Endothelial cell of hepatic sinusoid (primary cell): Measurements from ENCODE around the gene PSME4.

ENCODE experiments used
- in situ Hi-C: cut with HindIII; loops from 2 replicates; pipeline ENCODE4 v1.10.0; 2017; ENCODE audit warnings: low sequenced_read_pairs

Gene PSME4, protein sequence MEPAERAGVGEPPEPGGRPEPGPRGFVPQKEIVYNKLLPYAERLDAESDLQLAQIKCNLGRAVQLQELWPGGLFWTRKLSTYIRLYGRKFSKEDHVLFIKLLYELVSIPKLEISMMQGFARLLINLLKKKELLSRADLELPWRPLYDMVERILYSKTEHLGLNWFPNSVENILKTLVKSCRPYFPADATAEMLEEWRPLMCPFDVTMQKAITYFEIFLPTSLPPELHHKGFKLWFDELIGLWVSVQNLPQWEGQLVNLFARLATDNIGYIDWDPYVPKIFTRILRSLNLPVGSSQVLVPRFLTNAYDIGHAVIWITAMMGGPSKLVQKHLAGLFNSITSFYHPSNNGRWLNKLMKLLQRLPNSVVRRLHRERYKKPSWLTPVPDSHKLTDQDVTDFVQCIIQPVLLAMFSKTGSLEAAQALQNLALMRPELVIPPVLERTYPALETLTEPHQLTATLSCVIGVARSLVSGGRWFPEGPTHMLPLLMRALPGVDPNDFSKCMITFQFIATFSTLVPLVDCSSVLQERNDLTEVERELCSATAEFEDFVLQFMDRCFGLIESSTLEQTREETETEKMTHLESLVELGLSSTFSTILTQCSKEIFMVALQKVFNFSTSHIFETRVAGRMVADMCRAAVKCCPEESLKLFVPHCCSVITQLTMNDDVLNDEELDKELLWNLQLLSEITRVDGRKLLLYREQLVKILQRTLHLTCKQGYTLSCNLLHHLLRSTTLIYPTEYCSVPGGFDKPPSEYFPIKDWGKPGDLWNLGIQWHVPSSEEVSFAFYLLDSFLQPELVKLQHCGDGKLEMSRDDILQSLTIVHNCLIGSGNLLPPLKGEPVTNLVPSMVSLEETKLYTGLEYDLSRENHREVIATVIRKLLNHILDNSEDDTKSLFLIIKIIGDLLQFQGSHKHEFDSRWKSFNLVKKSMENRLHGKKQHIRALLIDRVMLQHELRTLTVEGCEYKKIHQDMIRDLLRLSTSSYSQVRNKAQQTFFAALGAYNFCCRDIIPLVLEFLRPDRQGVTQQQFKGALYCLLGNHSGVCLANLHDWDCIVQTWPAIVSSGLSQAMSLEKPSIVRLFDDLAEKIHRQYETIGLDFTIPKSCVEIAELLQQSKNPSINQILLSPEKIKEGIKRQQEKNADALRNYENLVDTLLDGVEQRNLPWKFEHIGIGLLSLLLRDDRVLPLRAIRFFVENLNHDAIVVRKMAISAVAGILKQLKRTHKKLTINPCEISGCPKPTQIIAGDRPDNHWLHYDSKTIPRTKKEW (N-terminal part only)

GRCh38 chr2:53970724-53971602 is at the start of gene PSME4:
Gene PSME4, minus strand, starts transcription at chr2:53970993. Its CDS starts 209 bp downstream, at chr2:53970784.
- in situ Hi-C loops: no loop called here

DNA sequence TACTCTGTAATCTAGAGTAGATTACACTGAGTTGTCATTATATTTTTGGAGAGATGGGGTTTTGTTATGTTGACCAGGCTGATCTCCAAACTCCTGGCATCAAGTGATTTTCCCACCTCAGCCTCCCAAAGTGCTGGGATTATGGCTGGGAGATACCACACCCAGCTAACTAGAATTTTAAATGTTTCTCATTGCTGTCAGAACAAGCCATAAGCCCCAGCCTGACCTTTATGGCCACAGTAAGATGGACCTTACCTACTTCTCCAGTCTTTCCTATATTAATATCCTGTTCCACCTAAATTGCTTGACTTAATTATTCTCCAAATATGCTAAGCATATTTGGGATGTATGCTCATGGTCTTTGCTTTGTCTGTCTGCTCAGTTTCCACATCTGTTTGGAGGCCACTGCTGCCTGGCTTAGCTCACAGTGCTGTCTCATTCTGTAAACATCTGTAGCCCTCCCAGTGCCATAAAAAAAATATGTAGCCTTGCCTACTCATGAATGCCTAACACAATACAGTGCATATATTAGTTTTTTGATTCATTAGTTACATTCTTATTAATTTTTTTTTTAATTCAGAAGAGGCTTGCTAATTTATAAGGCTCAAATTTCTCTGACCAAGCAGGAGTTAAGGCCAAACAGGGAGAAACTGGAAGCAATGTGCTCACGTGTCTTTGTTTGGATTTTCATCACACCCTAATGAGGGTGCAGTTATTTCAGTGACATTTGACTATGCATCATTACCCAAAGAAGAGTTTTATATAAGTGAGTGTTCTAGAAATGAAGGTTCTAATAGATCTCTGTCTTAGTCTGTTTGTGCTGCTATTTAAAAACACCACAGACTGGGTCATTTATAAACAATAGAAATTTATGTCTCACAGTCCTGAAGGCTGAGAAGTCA is 45.3 kb upstream of the PSME4 start:
- in situ Hi-C loops: no loop called here

DNA sequence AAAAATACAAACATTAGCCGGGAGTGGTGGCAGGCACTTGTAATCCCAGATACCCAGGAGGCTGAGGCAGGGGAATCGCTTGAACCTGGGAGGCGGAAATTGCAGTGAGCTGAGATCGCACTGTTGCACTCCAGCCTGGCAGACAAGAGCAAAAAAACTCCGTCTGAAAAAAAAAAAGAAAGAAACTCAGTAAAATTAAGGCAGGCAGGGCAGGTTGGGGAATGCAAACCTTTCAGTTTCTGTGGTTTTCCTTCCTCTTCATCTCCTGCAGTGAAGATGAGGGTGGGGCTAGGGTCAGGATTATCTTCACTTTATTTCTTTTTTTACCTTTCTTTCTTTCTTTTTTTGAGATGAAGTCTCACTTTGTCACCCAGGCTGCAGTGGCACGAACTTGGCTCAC is 43.2 kb upstream of the PSME4 start:
- in situ Hi-C loops: no loop called here

DNA sequence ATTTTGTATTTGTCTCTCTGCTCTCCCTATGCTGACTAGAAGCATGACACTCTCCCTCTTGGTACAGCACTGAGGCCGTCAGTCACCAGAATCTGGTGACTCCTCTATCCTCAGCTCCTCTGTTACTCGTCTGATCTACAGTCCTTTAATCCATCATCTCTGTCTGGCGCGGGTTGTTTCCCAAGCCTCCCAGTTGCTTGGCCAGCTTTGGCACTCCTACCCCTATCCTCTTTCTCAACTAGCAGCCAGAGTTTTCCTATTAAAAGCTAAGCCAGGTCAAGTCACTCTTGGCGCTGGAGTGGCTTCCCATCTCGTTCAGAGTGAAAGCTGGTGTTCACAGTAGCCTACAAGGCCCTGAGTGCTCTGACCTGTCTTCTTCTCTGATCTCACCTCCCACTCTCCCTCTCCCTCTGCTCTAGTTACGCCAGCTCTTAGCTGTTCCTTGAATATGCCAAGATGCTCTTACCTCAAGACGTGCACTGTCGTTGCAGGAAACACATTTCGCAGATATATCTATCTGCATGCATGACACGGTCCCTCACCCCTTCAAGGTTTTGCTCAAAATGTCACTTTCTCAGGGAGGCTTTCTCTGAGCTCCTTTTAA is 41.8 kb upstream of the PSME4 start:
- in situ Hi-C loops: no loop called here

GRCh38 chr2:54009549-54009948 is 38.8 kb upstream of the PSME4 start:
- in situ Hi-C loops: no loop called here

DNA sequence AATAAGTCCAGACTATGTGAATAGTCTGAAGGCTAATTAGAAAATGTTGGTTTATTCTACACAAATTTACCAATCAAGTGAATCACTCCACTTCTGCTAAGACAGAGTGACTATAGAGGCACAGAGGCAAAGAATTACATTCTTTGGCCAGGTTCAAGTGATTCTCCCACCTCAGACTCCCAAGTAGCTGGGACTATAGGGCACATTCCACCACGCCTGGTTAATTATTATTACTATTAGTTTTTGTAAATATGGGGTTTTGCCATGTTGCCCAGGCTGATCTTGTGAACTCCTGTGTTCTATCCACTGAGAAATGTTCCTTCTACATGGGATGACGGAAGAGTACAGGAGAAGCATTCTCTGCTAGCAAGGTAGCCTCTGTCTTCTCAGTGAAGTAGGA is 37.6 kb upstream of the PSME4 start:
- in situ Hi-C loops: no loop called here

DNA sequence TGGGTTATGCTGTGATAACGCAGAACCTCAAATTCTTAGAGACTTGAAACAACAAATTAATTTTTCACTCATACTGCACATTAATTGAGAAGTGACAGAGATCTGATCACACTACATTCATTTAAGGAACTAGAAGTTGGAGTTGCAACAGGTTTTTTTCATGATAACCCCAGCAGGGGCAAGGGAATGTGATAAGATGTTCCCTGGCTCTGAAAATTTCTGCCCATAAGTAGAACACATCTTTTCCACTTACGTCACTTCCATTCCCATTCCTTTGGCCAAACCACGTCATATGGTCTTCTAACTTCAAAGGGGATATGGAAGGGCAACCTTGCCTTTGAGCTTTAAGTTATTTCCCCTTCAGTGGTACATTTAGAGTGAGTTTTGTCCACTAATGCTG is 29.7 kb upstream of the PSME4 start:
- in situ Hi-C loops: no loop called here

DNA sequence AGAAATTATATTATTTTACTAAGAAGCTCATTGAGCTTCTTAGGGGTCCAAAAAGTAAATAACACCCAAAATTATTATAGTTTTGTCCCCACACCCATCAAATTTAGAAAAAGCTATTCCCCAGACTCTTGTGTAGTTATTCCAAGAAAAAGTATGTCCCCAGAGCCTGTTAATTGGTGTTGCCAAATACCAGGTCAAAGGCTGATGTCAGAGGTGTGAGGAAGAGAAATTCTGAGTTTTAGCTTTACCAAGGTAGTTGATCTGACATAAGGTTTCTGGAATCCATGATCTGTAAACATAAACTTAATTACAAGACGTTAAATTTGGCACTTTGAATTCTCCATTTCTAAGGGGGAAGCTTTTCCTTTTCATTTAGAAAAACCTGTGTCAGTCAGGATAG is 29.3 kb upstream of the PSME4 start:
- in situ Hi-C loops: no loop called here

GRCh38 chr2:53998834-53999233 is 28.0 kb upstream of the PSME4 start:
- in situ Hi-C loops: no loop called here

- in situ Hi-C loops: no loop called here
Observed at GRCh38 chr2:53994818-53995808, 24.3 kb upstream of the PSME4 start.

GRCh38 chr2:53991948-53992347 is 21.2 kb upstream of the PSME4 start:
- in situ Hi-C loops: no loop called here

DNA sequence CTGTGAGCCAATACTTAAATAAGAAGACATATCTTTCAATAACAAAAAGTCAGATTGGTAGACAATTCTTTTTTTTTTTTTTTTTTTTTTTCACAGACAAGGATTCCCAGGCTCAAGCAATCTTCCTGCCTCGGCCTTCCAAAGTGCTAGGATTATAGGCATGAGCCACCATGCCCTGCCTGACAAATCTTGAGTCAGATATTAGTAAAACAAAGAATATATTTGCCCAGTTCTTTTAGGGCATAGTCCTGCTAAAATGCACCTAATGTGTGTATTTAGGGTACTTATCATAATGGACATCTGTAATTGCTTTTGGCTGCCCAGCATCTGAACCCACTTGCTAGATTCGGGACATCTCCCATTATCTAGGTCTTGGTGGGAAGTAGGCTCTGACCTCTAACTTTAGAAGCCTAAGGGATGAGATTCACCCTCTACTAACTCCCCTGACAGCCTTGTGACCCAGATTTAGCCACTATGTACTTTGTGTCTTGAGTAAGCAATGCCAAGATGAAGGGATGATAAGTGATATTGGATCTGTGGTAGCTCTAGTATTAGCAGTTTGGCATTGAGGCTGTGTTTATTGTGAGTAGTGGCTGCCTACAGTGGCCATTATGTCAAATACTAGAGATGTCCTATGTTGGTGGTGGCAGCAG is 18.5 kb upstream of the PSME4 start:
- in situ Hi-C loops: no loop called here

DNA sequence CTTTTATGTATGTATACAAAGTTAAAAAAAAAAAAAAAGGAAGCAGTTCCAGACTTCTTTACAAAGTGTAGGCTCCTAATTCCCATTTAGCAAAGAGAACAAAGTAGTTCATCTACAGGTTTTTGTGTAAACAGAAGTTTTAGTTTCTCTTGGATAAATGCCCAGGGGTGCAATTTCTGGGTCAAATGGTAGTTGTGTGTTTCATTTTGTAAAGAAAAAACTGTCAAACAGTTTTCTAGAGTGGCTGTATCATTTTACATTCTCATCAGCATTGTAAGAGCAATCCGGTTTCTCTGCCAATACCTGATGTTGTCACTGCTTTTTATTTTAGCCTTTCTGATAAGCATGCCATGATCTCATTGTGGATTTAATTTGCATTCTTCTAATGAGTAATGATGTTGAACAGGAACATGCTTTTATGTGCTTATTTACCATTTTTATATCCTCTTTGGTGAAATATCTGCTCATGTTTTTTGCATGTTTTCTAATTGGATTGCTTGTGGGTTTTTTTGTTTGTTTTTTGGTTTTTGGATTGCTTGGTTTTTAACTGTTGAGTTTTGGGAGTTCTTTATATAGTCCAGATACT is 16.6 kb upstream of the PSME4 start:
- in situ Hi-C loops: no loop called here

DNA sequence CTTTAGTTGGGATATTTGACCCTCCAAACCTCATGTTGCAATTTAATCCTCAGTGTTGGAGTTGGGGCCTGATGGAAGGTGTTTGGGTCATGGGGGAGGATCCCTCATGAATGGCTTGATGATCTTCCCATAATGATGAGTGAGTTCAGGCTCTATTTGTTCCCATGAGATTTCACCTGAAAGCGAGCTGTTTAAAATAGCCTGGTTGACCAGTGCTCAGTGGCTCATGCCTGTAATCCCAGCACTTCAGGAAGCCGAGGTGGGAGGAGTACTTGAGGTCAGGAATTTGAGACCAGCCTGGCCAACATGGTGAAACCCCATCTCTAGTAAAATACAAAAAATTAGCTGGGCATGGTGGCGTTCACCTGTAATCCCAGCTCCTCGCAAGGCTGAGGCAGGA is 14.9 kb upstream of the PSME4 start:
- in situ Hi-C loops: no loop called here

GRCh38 chr2:53969968-53970723 is 647 bp downstream of the PSME4 start:
- in situ Hi-C loops: no loop called here
